ENCODE data around the gene HOXB9. TPM values are rescaled to one million over a fixed set of nuclear protein-coding genes. Genes with fewer than 3 reads are reported as not detected.
A peak's percentile ranks its signal among the peaks of the same experiment; 100 is the strongest.

Gene HOXB9
- polyA plus RNA-seq, 6 donors from 2014 or later: not detected

- Mint-ChIP-seq H3K4me1 (peaks cover 52 to 69% (median 60%) of the 10 kb centered on the region in 3 donors), H3K9me3 (peaks cover 0 to 3% (median 0%) of the 10 kb centered on the region in 7 donors), H3K27ac (peak within 1 kb of the TSS in 2 of 6 donors; percentile 87 to 94), H3K4me3 (peak within 1 kb of the TSS; percentile 74 to 84 (median 78)), H3K27me3 (peaks cover 77 to 97% (median 94%) of the 10 kb centered on the region in 3 donors), H3K36me3 (peaks cover 0 to 7% of the 10 kb centered on the region in 2 donors)
- DNase-seq: no peak
- ATAC-seq (ENCODE audit: low read depth in 2 of 2): peak; percentile 19 to 24
Measured at GRCh38 chr17:48593126-48593829, 32.9 kb downstream of the HOXB9 start, which contains the start of gene HOXB5. TSS of gene HOXB5 (minus strand) at chr17:48593779. CDS start at chr17:48593682, 97 bp downstream.

- ATAC-seq (ENCODE audit: low read depth in 2 of 2) (peak; percentile 34 to 47), DNase-seq (no peak)
- H3K36me3 Mint-ChIP-seq: peaks cover 0 to 7% of the 10 kb centered on the region in 2 donors
- peaks cover 0 to 3% (median 0%) of the 10 kb centered on the region in 7 donors for H3K9me3 Mint-ChIP-seq
- H3K4me1 Mint-ChIP-seq: peaks cover 48 to 62% (median 54%) of the 10 kb centered on the region in 3 donors
- peak overlapping the region; percentile 15 to 84 (median 78) for H3K4me3 Mint-ChIP-seq
- H3K27ac Mint-ChIP-seq: peak overlapping the region in 1 of 6 donors; percentile 87
- H3K27me3 Mint-ChIP-seq: peaks cover 77 to 97% (median 94%) of the 10 kb centered on the region in 3 donors
Measured at GRCh38 chr17:48592577-48592976, 33.6 kb downstream of the HOXB9 start.

GRCh38 chr17:48592057-48592514, 34.1 kb downstream of the HOXB9 start:
- ATAC-seq (ENCODE audit: low read depth in 2 of 2): peak; percentile 2 to 9
- Mint-ChIP-seq H3K36me3 (peaks cover 0 to 7% of the 10 kb centered on the region in 2 donors), H3K27ac (no peak overlapping the region), H3K27me3 (peaks cover 79 to 97% (median 94%) of the 10 kb centered on the region in 3 donors), H3K4me3 (peak overlapping the region in 5 of 8 donors; percentile 29 to 82 (median 74)), H3K4me1 (peaks cover 45 to 57% (median 52%) of the 10 kb centered on the region in 3 donors), H3K9me3 (no peaks in the 10 kb centered on the region)
- DNase-seq: no peak

- peaks cover 40 to 53% (median 48%) of the 10 kb centered on the region in 3 donors for H3K4me1 Mint-ChIP-seq
- H3K4me3 Mint-ChIP-seq: peak overlapping the region in 5 of 8 donors; percentile 9 to 82 (median 42)
- H3K36me3 Mint-ChIP-seq: peaks cover 0 to 5% of the 10 kb centered on the region in 2 donors
- no peak for DNase-seq
- no peak for ATAC-seq (ENCODE audit: low read depth in 2 of 2)
- H3K27ac Mint-ChIP-seq: peak overlapping the region in 2 of 6 donors; percentile 3 to 87
- H3K27me3 Mint-ChIP-seq: peaks cover 79 to 97% (median 94%) of the 10 kb centered on the region in 3 donors
- H3K9me3 Mint-ChIP-seq: no peaks in the 10 kb centered on the region
Measured at GRCh38 chr17:48591255-48592056, 34.7 kb downstream of the HOXB9 start.

GRCh38 chr17:48590607-48591161, 35.5 kb downstream of the HOXB9 start:
- H3K4me1 Mint-ChIP-seq: peaks cover 44 to 53% (median 50%) of the 10 kb centered on the region in 3 donors
- ATAC-seq (ENCODE audit: low read depth in 2 of 2) (no peak), DNase-seq (no peak)
- H3K9me3 Mint-ChIP-seq: no peaks in the 10 kb centered on the region
- peak overlapping the region in 1 of 6 donors; percentile 87 for H3K27ac Mint-ChIP-seq
- H3K27me3 Mint-ChIP-seq: peaks cover 78 to 97% (median 94%) of the 10 kb centered on the region in 3 donors
- no peaks in the 10 kb centered on the region for H3K36me3 Mint-ChIP-seq
- peak overlapping the region in 4 of 8 donors; percentile 25 to 82 (median 64) for H3K4me3 Mint-ChIP-seq

GRCh38 chr17:48589831-48590606, 36.1 kb downstream of the HOXB9 start, which contains the start of gene HOXB3:
TSS of gene HOXB3 (minus strand) at chr17:48590241. CDS start at chr17:48552474, 37,767 bp downstream.
- H3K27me3 Mint-ChIP-seq: peaks cover 80 to 97% (median 94%) of the 10 kb centered on the region in 3 donors
- H3K36me3 Mint-ChIP-seq: no peaks in the 10 kb centered on the region
- peak within 1 kb of the TSS in 2 of 6 donors; percentile 59 to 87 for H3K27ac Mint-ChIP-seq
- no peak for DNase-seq
- H3K9me3 Mint-ChIP-seq: no peaks in the 10 kb centered on the region
- ATAC-seq (ENCODE audit: low read depth in 2 of 2): no peak
- H3K4me3 Mint-ChIP-seq: peak within 1 kb of the TSS; percentile 44 to 89 (median 70)
- H3K4me1 Mint-ChIP-seq: peaks cover 50 to 56% (median 54%) of the 10 kb centered on the region in 3 donors

- no peaks in the 10 kb centered on the region for H3K9me3 Mint-ChIP-seq
- H3K27ac Mint-ChIP-seq: no peak overlapping the region
- DNase-seq (no peak), ATAC-seq (ENCODE audit: low read depth in 2 of 2) (no peak)
- H3K27me3 Mint-ChIP-seq: peaks cover 80 to 99% (median 99%) of the 10 kb centered on the region in 3 donors
- H3K36me3 Mint-ChIP-seq: no peaks in the 10 kb centered on the region
- H3K4me3 Mint-ChIP-seq: peak overlapping the region in 7 of 8 donors; percentile 44 to 89 (median 69)
- peaks cover 53 to 61% (median 58%) of the 10 kb centered on the region in 3 donors for H3K4me1 Mint-ChIP-seq
Measured at GRCh38 chr17:48589060-48589830, 36.9 kb downstream of the HOXB9 start.

GRCh38 chr17:48588528-48588927, 37.6 kb downstream of the HOXB9 start:
- Mint-ChIP-seq H3K27ac (peak overlapping the region in 1 of 6 donors; percentile 30), H3K4me1 (peaks cover 49 to 54% (median 51%) of the 10 kb centered on the region in 3 donors), H3K4me3 (peak overlapping the region in 3 of 8 donors; percentile 7 to 43 (median 37)), H3K9me3 (no peaks in the 10 kb centered on the region), H3K27me3 (peaks cover 81 to 100% (median 99%) of the 10 kb centered on the region in 3 donors), H3K36me3 (no peaks in the 10 kb centered on the region)
- DNase-seq (no peak), ATAC-seq (ENCODE audit: low read depth in 2 of 2) (no peak)

- peak overlapping the region in 1 of 6 donors; percentile 30 for H3K27ac Mint-ChIP-seq
- H3K4me3 Mint-ChIP-seq: peak overlapping the region in 2 of 8 donors; percentile 10 to 23
- ATAC-seq (ENCODE audit: low read depth in 2 of 2) (no peak), DNase-seq (no peak)
- H3K36me3 Mint-ChIP-seq: no peaks in the 10 kb centered on the region
- peaks cover 47 to 55% (median 47%) of the 10 kb centered on the region in 3 donors for H3K4me1 Mint-ChIP-seq
- no peaks in the 10 kb centered on the region for H3K9me3 Mint-ChIP-seq
- H3K27me3 Mint-ChIP-seq: peaks cover 80 to 100% (median 99%) of the 10 kb centered on the region in 3 donors
Measured at GRCh38 chr17:48588074-48588415, 38.1 kb downstream of the HOXB9 start.

- H3K27ac Mint-ChIP-seq: peak overlapping the region in 5 of 6 donors; percentile 11 to 79 (median 30)
- no peaks in the 10 kb centered on the region for H3K36me3 Mint-ChIP-seq
- ATAC-seq (ENCODE audit: low read depth in 2 of 2) (no peak), DNase-seq (no peak)
- H3K4me1 Mint-ChIP-seq: peaks cover 42 to 55% (median 47%) of the 10 kb centered on the region in 3 donors
- H3K4me3 Mint-ChIP-seq: peak overlapping the region in 4 of 8 donors; percentile 23 to 70 (median 60)
- no peaks in the 10 kb centered on the region for H3K9me3 Mint-ChIP-seq
- H3K27me3 Mint-ChIP-seq: peaks cover 79 to 100% (median 99%) of the 10 kb centered on the region in 3 donors
Measured at GRCh38 chr17:48587276-48588073, 38.7 kb downstream of the HOXB9 start.
